K562 (cell line): ENCODE measurements around the gene HOXB6.

Experiments
- ADNP ChIP-seq: fragments of 200-800 bp; sonication (Bioruptor generic); IDR thresholded peaks from 2 replicates; pipeline ENCODE4 v1.6.1; 2016; ENCODE audit warnings: missing genetic modification characterization, missing compliant biosample characterization
- CBX2 ChIP-seq: fragments of 200-600 bp; sonication (generic); IDR thresholded peaks from one replicate; pipeline ENCODE4 v1.6.1; 2012; ENCODE audit warnings: mild to moderate bottlenecking, low read length, inconsistent platforms; ENCODE audit not compliant: insufficient read depth, poor library complexity, severe bottlenecking
- FOXK2 ChIP-seq, 2 experiments: fragments of 450-650 bp; IDR thresholded peaks in 1 of 2; conservative IDR thresholded peaks in 1 of 2; 2 replicates each; pipeline ENCODE4 v1.6.1; 2016; ENCODE audit warnings: low read depth in 2 of 2, mild to moderate bottlenecking in 1 of 2
- NR2C2 ChIP-seq, 2 experiments: fragments of 200-800 bp in 1 of 2; sonication (Bioruptor generic) in 1 of 2; sonication (generic) in 1 of 2; formaldehyde crosslinking in 1 of 2; IDR thresholded peaks; 2 replicates each; pipeline versions ENCODE4 v1.6.1 to v1.8.0; 2016 to 2022; ENCODE audit warnings: mild to moderate bottlenecking in 1 of 2, missing compliant biosample characterization in 1 of 2, missing genetic modification characterization in 1 of 2, missing genetic modification reagents in 1 of 2
- POLR2AphosphoS5 ChIP-seq: IDR thresholded peaks from 2 replicates; pipeline ENCODE4 v1.6.1; 2011; ENCODE audit warnings: mild to moderate bottlenecking, low read depth, low read length, moderate library complexity; ENCODE audit not compliant: control insufficient read depth, insufficient read depth
- TAF1 ChIP-seq: IDR thresholded peaks from 2 replicates; pipeline ENCODE4 v1.6.1; 2011; ENCODE audit warnings: mild to moderate bottlenecking, low read length, moderate library complexity; ENCODE audit not compliant: insufficient read depth, control insufficient read depth, severe bottlenecking; ENCODE audit errors: extremely low read depth
- TCF7L2 ChIP-seq: fragments of 150-350 bp; IDR thresholded peaks from 2 replicates; pipeline ENCODE4 v1.6.1; 2016; ENCODE audit warnings: low read depth, mild to moderate bottlenecking, low read length, moderate library complexity
- YBX1 ChIP-seq: fragments of 450-650 bp; IDR thresholded peaks from 2 replicates; pipeline ENCODE4 v1.7.1; 2016; ENCODE audit warnings: mild to moderate bottlenecking
- ZNF274 ChIP-seq: IDR thresholded peaks from 2 replicates; pipeline ENCODE4 v1.6.1; 2011; ENCODE audit warnings: low read depth, mild to moderate bottlenecking, low read length, moderate library complexity, borderline replicate concordance
- ZNF384 ChIP-seq: IDR thresholded peaks from 2 replicates; pipeline ENCODE4 v1.6.1; 2012; ENCODE audit warnings: low read depth, low read length, improper control_type of control experiment
- TF ChIP-seq, protein P1 (sequence below): sonication (generic); formaldehyde crosslinking; IDR thresholded peaks from 2 replicates; pipeline ENCODE4 v1.8.0; 2023; ENCODE audit warnings: missing genetic modification reagents, mild to moderate bottlenecking, borderline replicate concordance
- TF ChIP-seq, protein P2 (sequence below): fragments of 450-650 bp; formaldehyde crosslinking; IDR thresholded peaks from 2 replicates; pipeline ENCODE4 v1.4.0; 2020; ENCODE audit warnings: mild to moderate bottlenecking
- TF ChIP-seq, protein P3 (sequence below): sonication (generic); formaldehyde crosslinking; IDR thresholded peaks from 2 replicates; pipeline ENCODE4 v1.8.1; 2023; ENCODE audit warnings: mild to moderate bottlenecking, missing genetic modification reagents
- TF ChIP-seq, protein P4 (sequence below): sonication (generic); formaldehyde crosslinking; IDR thresholded peaks from 2 replicates; pipeline ENCODE4 v1.9.0; 2022; ENCODE audit warnings: mild to moderate bottlenecking, missing genetic modification reagents

DNA sequence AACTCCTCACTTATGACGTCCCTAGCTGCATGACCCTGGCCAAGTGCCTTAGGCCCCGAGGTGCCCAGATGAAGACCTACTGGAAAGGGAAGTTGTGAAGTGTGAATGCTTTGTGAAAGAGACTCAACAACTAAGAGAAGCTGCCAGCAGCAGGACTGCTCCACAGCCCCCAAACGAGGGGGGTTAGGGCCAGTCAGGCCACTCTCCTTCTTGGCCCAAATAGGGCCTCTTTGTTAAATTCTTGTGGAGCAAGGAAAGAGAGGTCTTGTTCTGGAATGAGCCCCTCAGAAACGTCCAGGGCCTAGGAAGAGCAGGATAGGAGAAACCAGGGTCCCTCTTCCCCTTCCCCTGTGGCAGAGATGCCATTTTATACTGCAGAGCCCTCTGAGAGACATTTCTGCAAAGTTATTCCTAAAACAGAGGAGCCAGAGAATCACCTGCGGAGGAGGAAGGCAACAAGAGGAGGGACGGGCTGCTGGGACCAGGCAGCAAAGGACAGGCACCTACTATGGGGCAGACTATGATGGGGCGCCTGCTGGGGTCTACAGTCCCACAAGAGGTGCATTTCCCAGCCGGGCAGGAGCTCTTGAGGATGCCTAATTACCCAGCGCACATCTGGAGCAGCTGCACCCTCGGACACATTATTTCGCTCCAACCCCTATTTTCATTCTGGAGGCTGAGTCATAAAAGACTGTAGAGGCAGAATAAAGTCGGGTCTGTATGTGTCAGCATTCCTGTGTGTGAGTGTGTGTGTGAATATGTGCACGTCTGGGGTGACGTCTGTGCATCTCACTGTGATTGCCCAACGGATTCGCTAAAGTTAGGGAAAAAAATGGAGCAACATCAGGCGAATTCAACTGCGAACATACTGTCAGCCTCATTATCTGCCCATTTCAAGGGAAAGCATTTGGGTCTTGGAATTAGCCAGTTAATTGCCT is 32.8 kb upstream of the HOXB6 start:
- TF ChIP-seq FOXK2 (conservative IDR thresholded peaks at IDR 0.05 in 1 of 2, IDR thresholded peaks at IDR 0.05 in 1 of 2; ENCODE audit: low read depth in 2 of 2) (no peak), ZNF384 (no peak), YBX1 (no peak), TAF1 (no peak), ADNP (tag) (no peak), CBX2 (no peak), NR2C2 (CRISPR knock-in tag; IDR thresholded peaks at IDR 0.05) (no peak), NR2C2 (tag; IDR thresholded peaks at IDR 0.05) (no peak), TCF7L2 (no peak), POLR2AphosphoS5 (no peak), ZNF274 (no peak)
- TF ChIP-seq, protein P1, sequence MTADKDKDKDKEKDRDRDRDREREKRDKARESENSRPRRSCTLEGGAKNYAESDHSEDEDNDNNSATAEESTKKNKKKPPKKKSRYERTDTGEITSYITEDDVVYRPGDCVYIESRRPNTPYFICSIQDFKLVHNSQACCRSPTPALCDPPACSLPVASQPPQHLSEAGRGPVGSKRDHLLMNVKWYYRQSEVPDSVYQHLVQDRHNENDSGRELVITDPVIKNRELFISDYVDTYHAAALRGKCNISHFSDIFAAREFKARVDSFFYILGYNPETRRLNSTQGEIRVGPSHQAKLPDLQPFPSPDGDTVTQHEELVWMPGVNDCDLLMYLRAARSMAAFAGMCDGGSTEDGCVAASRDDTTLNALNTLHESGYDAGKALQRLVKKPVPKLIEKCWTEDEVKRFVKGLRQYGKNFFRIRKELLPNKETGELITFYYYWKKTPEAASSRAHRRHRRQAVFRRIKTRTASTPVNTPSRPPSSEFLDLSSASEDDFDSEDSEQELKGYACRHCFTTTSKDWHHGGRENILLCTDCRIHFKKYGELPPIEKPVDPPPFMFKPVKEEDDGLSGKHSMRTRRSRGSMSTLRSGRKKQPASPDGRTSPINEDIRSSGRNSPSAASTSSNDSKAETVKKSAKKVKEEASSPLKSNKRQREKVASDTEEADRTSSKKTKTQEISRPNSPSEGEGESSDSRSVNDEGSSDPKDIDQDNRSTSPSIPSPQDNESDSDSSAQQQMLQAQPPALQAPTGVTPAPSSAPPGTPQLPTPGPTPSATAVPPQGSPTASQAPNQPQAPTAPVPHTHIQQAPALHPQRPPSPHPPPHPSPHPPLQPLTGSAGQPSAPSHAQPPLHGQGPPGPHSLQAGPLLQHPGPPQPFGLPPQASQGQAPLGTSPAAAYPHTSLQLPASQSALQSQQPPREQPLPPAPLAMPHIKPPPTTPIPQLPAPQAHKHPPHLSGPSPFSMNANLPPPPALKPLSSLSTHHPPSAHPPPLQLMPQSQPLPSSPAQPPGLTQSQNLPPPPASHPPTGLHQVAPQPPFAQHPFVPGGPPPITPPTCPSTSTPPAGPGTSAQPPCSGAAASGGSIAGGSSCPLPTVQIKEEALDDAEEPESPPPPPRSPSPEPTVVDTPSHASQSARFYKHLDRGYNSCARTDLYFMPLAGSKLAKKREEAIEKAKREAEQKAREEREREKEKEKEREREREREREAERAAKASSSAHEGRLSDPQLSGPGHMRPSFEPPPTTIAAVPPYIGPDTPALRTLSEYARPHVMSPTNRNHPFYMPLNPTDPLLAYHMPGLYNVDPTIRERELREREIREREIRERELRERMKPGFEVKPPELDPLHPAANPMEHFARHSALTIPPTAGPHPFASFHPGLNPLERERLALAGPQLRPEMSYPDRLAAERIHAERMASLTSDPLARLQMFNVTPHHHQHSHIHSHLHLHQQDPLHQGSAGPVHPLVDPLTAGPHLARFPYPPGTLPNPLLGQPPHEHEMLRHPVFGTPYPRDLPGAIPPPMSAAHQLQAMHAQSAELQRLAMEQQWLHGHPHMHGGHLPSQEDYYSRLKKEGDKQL (CRISPR knock-in tag) = no peak
- TF ChIP-seq, protein P2, sequence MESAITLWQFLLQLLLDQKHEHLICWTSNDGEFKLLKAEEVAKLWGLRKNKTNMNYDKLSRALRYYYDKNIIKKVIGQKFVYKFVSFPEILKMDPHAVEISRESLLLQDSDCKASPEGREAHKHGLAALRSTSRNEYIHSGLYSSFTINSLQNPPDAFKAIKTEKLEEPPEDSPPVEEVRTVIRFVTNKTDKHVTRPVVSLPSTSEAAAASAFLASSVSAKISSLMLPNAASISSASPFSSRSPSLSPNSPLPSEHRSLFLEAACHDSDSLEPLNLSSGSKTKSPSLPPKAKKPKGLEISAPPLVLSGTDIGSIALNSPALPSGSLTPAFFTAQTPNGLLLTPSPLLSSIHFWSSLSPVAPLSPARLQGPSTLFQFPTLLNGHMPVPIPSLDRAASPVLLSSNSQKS = no peak
- TF ChIP-seq, protein P3, sequence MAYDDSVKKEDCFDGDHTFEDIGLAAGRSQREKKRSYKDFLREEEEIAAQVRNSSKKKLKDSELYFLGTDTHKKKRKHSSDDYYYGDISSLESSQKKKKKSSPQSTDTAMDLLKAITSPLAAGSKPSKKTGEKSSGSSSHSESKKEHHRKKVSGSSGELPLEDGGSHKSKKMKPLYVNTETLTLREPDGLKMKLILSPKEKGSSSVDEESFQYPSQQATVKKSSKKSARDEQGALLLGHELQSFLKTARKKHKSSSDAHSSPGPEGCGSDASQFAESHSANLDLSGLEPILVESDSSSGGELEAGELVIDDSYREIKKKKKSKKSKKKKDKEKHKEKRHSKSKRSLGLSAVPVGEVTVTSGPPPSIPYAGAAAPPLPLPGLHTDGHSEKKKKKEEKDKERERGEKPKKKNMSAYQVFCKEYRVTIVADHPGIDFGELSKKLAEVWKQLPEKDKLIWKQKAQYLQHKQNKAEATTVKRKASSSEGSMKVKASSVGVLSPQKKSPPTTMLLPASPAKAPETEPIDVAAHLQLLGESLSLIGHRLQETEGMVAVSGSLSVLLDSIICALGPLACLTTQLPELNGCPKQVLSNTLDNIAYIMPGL = no peak
- TF ChIP-seq, protein P4, sequence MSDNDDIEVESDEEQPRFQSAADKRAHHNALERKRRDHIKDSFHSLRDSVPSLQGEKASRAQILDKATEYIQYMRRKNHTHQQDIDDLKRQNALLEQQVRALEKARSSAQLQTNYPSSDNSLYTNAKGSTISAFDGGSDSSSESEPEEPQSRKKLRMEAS (CRISPR knock-in tag) = no peak
